Gastroesophageal sphincter (tissue), 4 donors: ENCODE measurements around the gene MYRIP. TPM values are rescaled to one million over a fixed set of nuclear protein-coding genes. Genes with fewer than 3 reads are reported as not detected.

Experiments
- ATAC-seq: fragments of 150-250 bp; one replicate; pipeline ENCODE4 v1.9.1; 2016; ENCODE audit warnings: mild to moderate bottlenecking, moderate library complexity
- H3K27ac ChIP-seq, 4 donors: fragments of 200-600 bp; sonication (generic) in 3 of 4; 1 replicate in 3 of 4; 2 replicates in 1 of 4; pipeline ENCODE4 v1.5.1; 2016 to 2019
- H3K27me3 ChIP-seq: fragments of 200-600 bp; sonication (generic); one replicate; pipeline ENCODE4 v1.5.1; 2019
- H3K36me3 ChIP-seq, 2 donors: fragments of 200-600 bp; sonication (generic); one replicate each; pipeline ENCODE4 v1.5.1; 2019; ENCODE audit warnings: control low read depth in 1 of 2
- H3K4me1 ChIP-seq, 3 donors: fragments of 200-600 bp; sonication (generic); 1 replicate in 2 of 3; 2 replicates in 1 of 3; pipeline ENCODE4 v1.5.1; 2016 to 2019; ENCODE audit warnings: control low read depth in 2 of 3
- H3K4me3 ChIP-seq, 2 donors: fragments of 200-600 bp; sonication (generic); one replicate each; pipeline ENCODE4 v1.5.1; 2019; ENCODE audit warnings: mild to moderate bottlenecking in 1 of 2, moderate library complexity in 1 of 2
- H3K9me3 ChIP-seq, 3 donors: fragments of 200-600 bp; sonication (generic); one replicate each; pipeline ENCODE4 v1.5.1; 2017 to 2019; ENCODE audit warnings: control low read depth in 2 of 3
- CTCF ChIP-seq, 4 experiments: fragments of 200-600 bp in 2 of 4; fragments of 450-650 bp in 2 of 4; sonication (generic) in 1 of 4; IDR thresholded peaks; one replicate each; pipeline ENCODE4 v1.5.1; 2017 to 2019; ENCODE audit warnings: antibody characterized with exemption in 4 of 4, mild to moderate bottlenecking in 2 of 4, moderate library complexity in 2 of 4
- EP300 ChIP-seq: sonication (generic); formaldehyde crosslinking; IDR thresholded peaks from one replicate; pipeline ENCODE4 v1.6.1; 2017; ENCODE audit warnings: antibody characterized with exemption, mild to moderate bottlenecking
- POLR2A ChIP-seq, 2 donors: fragments of 450-650 bp; IDR thresholded peaks; one replicate each; pipeline ENCODE4 v1.6.1; 2017; ENCODE audit warnings: antibody characterized with exemption in 2 of 2, mild to moderate bottlenecking in 2 of 2, moderate library complexity in 1 of 2
- POLR2AphosphoS5 ChIP-seq: sonication (generic); formaldehyde crosslinking; IDR thresholded peaks from one replicate; pipeline ENCODE4 v1.6.1; 2017; ENCODE audit warnings: antibody characterized with exemption
- WGBS, 2 donors: methylation state at CpG; one replicate each; pipeline ENCODE4 v1.1.5; 2018; ENCODE audit warnings: low coverage in 1 of 2; 5-methylcytosine and 5-hydroxymethylcytosine counted together
- total RNA-seq, 4 donors: library from RNA; depleted of rRNA; stranded (reverse); fragments of >200 nt; gene quantifications; one replicate each; pipeline ENCODE4 v1.1.0, GENCODE V29; 2016

Gene MYRIP
- total RNA-seq, 4 donors from 2014 or later, result 3.7 to 6.4 (median 5.0) TPM

DNA sequence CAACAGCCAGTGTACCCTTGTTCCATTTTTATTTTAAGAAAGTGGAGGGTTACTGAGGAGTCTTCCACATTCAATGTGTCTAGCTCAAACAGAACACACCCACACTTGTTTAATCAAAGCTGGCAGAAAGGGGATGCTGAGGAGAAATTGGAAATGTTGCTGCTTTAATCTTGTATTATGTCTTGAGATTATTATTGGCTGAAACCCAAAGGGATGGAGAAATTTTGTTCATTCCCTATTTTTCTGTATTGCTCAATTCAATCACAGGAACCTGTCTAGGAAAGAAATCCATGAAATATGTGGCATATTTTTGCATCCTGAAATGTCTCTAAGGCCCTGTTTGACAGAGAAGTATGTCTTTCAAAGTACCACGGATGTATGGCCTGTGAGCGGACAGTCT is 238.0 kb downstream of the MYRIP start:
- no peak for ATAC-seq
- 91 to 93% methylated on average over 2 of the region's 2 CpGs for WGBS, 2 donors
- H3K4me3 ChIP-seq, result no peak overlapping the region
- no peak for TF ChIP-seq POLR2AphosphoS5
- TF ChIP-seq EP300, result no peak
- TF ChIP-seq CTCF (IDR thresholded peaks at IDR 0.05), result no peak
- no peak for TF ChIP-seq POLR2A (IDR thresholded peaks at IDR 0.05)
- H3K27ac ChIP-seq, result no peak overlapping the region
- H3K4me1 ChIP-seq, result no peaks in the 10 kb centered on the region
- peaks cover 0 to 14% (median 0%) of the 10 kb centered on the region in 3 donors for H3K9me3 ChIP-seq
- no peaks in the 10 kb centered on the region for H3K36me3 ChIP-seq
- no peaks in the 10 kb centered on the region for H3K27me3 ChIP-seq

GRCh38 chr3:40053663-40054062 is 244.3 kb downstream of the MYRIP start:
- Histone ChIP-seq H3K9me3 (peaks cover 0 to 14% (median 0%) of the 10 kb centered on the region in 3 donors), H3K36me3 (no peaks in the 10 kb centered on the region), H3K27me3 (no peaks in the 10 kb centered on the region), H3K27ac (no peak overlapping the region), H3K4me1 (no peaks in the 10 kb centered on the region), H3K4me3 (no peak overlapping the region)
- 100% methylated on average over 1 of the region's 1 CpG; no CpG with 5 or more reads in 1 of the 2 donors for WGBS, 2 donors
- ATAC-seq, result no peak
- TF ChIP-seq POLR2A (IDR thresholded peaks at IDR 0.05), result no peak
- no peak for TF ChIP-seq CTCF (IDR thresholded peaks at IDR 0.05)
- TF ChIP-seq POLR2AphosphoS5, result no peak
- no peak for TF ChIP-seq EP300

GRCh38 chr3:40054568-40055222 is 245.3 kb downstream of the MYRIP start:
- Histone ChIP-seq H3K4me1 (no peaks in the 10 kb centered on the region), H3K36me3 (no peaks in the 10 kb centered on the region), H3K27me3 (no peaks in the 10 kb centered on the region), H3K9me3 (peaks cover 0 to 11% (median 0%) of the 10 kb centered on the region in 3 donors), H3K27ac (no peak overlapping the region), H3K4me3 (no peak overlapping the region)
- WGBS, 2 donors, result 67 to 79% methylated on average over 1 to 3 of the region's 3 CpGs
- ATAC-seq, result no peak
- TF ChIP-seq POLR2A (IDR thresholded peaks at IDR 0.05) (no peak), POLR2AphosphoS5 (no peak), EP300 (no peak), CTCF (IDR thresholded peaks at IDR 0.05) (no peak)

DNA sequence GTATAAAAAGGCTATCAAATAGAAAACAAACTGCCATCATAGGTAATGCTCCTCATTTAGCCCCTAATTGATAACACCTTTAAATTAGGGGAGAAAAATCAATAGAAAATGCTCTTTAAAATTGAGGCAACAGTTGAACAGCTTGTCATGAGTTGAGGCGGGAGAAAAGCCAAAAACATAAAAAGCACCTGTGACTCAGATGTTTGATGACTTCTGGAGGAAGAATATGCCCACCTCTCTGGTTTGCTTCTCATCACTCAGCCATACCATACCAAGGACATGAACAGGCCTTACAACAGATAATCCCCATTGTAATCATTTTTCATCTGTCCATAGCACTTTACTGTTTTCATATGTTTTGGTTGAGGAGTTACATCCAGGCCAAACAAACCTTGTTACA is 246.0 kb downstream of the MYRIP start:
- no peak for TF ChIP-seq CTCF (IDR thresholded peaks at IDR 0.05)
- no peak for TF ChIP-seq POLR2AphosphoS5
- TF ChIP-seq POLR2A (IDR thresholded peaks at IDR 0.05), result no peak
- TF ChIP-seq EP300, result no peak
- Histone ChIP-seq H3K27ac (no peak overlapping the region), H3K36me3 (no peaks in the 10 kb centered on the region), H3K9me3 (peaks cover 0 to 4% (median 0%) of the 10 kb centered on the region in 3 donors), H3K4me1 (no peaks in the 10 kb centered on the region), H3K4me3 (no peak overlapping the region), H3K27me3 (no peaks in the 10 kb centered on the region)
- 75% methylated on average over 1 of the region's 1 CpG; no CpG with 5 or more reads in 1 of the 2 donors for WGBS, 2 donors
- no peak for ATAC-seq

- no peak for ATAC-seq
- no peaks in the 10 kb centered on the region for H3K27me3 ChIP-seq
- H3K9me3 ChIP-seq, result no peaks in the 10 kb centered on the region
- no peak overlapping the region for H3K4me3 ChIP-seq
- WGBS, 2 donors, result 64 to 67% methylated on average over 3 of the region's 3 CpGs
- H3K36me3 ChIP-seq, result no peaks in the 10 kb centered on the region
- H3K27ac ChIP-seq, result no peak overlapping the region
- H3K4me1 ChIP-seq, result no peaks in the 10 kb centered on the region
- TF ChIP-seq EP300 (no peak), POLR2AphosphoS5 (no peak), CTCF (IDR thresholded peaks at IDR 0.05) (no peak), POLR2A (IDR thresholded peaks at IDR 0.05) (no peak)
Measured at GRCh38 chr3:40055956-40056355, 246.5 kb downstream of the MYRIP start.
